ENCODE data around the gene OR2Y1. TPM values are rescaled to one million over a fixed set of nuclear protein-coding genes. Genes with fewer than 3 reads are reported as not detected.

OR2Y1 gene
- total and polyA plus RNA-seq, 2 of the 4 experiments (the other 2 are of a cell fraction): not detected

DNA sequence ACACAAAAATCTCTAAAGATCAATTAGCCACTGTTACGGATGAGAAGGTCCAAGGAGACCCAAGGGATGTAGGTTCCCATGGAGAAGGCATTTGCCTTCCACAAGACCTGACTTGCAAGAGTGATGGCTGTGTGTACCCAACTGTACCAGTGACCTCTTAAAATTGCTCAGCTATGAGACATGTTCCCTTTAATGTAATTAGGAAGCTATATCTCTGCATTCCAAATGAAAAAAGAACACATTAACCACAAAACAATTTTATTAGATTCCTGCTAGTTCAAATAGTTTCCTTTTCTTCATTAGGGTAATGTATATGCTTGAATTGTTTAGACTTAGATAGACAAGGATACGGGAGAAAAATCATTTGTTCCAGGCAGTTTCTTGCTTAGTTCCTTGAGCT lies 3.3 kb downstream of the OR2Y1 start:
- no peak overlapping the region for H2AK9ac ChIP-seq (replicated peaks; ENCODE audit: low read depth, low read length, poor library complexity)
- no peak for TF ChIP-seq MAZ (IDR thresholded peaks at IDR 0.05; ENCODE audit: borderline replicate concordance, low read depth, low read length)
- no peak for TF ChIP-seq RCOR1 (IDR thresholded peaks at IDR 0.05; ENCODE audit: insufficient replicate concordance, low read length)
- no peak for TF ChIP-seq FOS (IDR thresholded peaks at IDR 0.05; ENCODE audit: low read depth, low read length)
- no peak for TF ChIP-seq POLR2A (IDR thresholded peaks at IDR 0.05; ENCODE audit: low read depth, low read length)
- TF ChIP-seq MXI1 (IDR thresholded peaks at IDR 0.05; ENCODE audit: borderline replicate concordance, low read depth, low read length): no peak
- TF ChIP-seq, protein P1, sequence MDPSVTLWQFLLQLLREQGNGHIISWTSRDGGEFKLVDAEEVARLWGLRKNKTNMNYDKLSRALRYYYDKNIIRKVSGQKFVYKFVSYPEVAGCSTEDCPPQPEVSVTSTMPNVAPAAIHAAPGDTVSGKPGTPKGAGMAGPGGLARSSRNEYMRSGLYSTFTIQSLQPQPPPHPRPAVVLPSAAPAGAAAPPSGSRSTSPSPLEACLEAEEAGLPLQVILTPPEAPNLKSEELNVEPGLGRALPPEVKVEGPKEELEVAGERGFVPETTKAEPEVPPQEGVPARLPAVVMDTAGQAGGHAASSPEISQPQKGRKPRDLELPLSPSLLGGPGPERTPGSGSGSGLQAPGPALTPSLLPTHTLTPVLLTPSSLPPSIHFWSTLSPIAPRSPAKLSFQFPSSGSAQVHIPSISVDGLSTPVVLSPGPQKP (IDR thresholded peaks at IDR 0.05; ENCODE audit: borderline replicate concordance, low read depth, low read length): no peak
- no peak for TF ChIP-seq CEBPB (IDR thresholded peaks at IDR 0.05; ENCODE audit: low read depth, low read length)
- H2BK15ac ChIP-seq (ENCODE audit: low read depth, low read length): no peak overlapping the region
- no peaks in the 10 kb centered on the region for H3K36me3 ChIP-seq (ENCODE audit: control insufficient read depth, insufficient read depth, low read length)
- intact Hi-C loops (cut with micrococcal nuclease): no loop called here
- H3K23ac ChIP-seq (ENCODE audit: low read depth, low read length): no peak overlapping the region
- H3K9me3 ChIP-seq (ENCODE audit: control insufficient read depth, insufficient read depth, low read length): no peaks in the 10 kb centered on the region; the same call in 1 of the 2 replicates
- DNase-seq: no peak
- no peak overlapping the region for H3K4ac ChIP-seq (ENCODE audit: low read depth, low read length)
- H3K4me1 ChIP-seq (ENCODE audit: control insufficient read depth, insufficient read depth, low read length): no peaks in the 10 kb centered on the region
- no peak overlapping the region for H3K27ac ChIP-seq (ENCODE audit: insufficient read depth, low read length)
- ChIA-PET POLR2A (ENCODE audit: unreplicated experiment) (no interaction called here), CTCF (interaction anchor here (0.6 kb wide), 1 partner anchor 13 kb away, joined by 3 read pairs; no protein-coding TSS in a partner anchor)
- H3K14ac ChIP-seq (replicated peaks; ENCODE audit: low read depth, low read length): no peak overlapping the region
- WGBS, 2 experiments (ENCODE audit: extremely low coverage in 2 of 2, insufficient read length in 1 of 2): no CpG with 5 or more reads among the region's 2 CpGs
- H2BK20ac ChIP-seq (ENCODE audit: low read depth, low read length): no peak overlapping the region
- H2BK120ac ChIP-seq (ENCODE audit: low read depth, low read length): no peak overlapping the region
- no peak overlapping the region for H2BK5ac ChIP-seq (ENCODE audit: low read depth, low read length, poor library complexity, severe bottlenecking)
- H3K9ac ChIP-seq (ENCODE audit: low read depth, low read length): no peak overlapping the region
- no peak overlapping the region for H3K4me2 ChIP-seq (ENCODE audit: low read depth, low read length)
- H4K8ac ChIP-seq (ENCODE audit: low read depth in 2 of 2, low read length in 2 of 2): no peak overlapping the region
- no peak overlapping the region for H4K91ac ChIP-seq (ENCODE audit: insufficient read depth, low read depth, low read length)
- H3K9me1 ChIP-seq (ENCODE audit: insufficient read depth, low read length): no peaks in the 10 kb centered on the region
- no peak overlapping the region for H3K4me3 ChIP-seq (ENCODE audit: insufficient read depth, low read depth, low read length)
- no peak overlapping the region for H2AK5ac ChIP-seq (ENCODE audit: low read depth, low read length)
- H3K18ac ChIP-seq (ENCODE audit: low read depth, low read length): no peak overlapping the region
- no peaks in the 10 kb centered on the region for H3K27me3 ChIP-seq (ENCODE audit: control insufficient read depth, insufficient read depth, low read length)
- no peaks in the 10 kb centered on the region for H3K79me1 ChIP-seq (ENCODE audit: low read depth in 1 of 2, low read length in 2 of 2)
- in situ Hi-C loops (cut with MboI; ENCODE audit: low sequenced_read_pairs): no loop called here
- no peak overlapping the region for H3K56ac ChIP-seq (ENCODE audit: extremely low read depth, insufficient read depth, low read length)
- no peaks in the 10 kb centered on the region for H4K20me1 ChIP-seq (ENCODE audit: insufficient read depth, low read length)
- no peak overlapping the region for H4K5ac ChIP-seq (ENCODE audit: low read depth, low read length)
- ATAC-seq (ENCODE audit: low read depth): no peak
- dilution Hi-C loops (cut with HindIII; ENCODE audit: low sequenced_read_pairs, unreplicated experiment): no loop called here
- no peak overlapping the region for H2AFZ ChIP-seq (replicated peaks; ENCODE audit: low read length, poor library complexity)
- BruUV-seq (replicated peaks): no TSS peak
